ENCODE results near the gene SHISA6.

DNA sequence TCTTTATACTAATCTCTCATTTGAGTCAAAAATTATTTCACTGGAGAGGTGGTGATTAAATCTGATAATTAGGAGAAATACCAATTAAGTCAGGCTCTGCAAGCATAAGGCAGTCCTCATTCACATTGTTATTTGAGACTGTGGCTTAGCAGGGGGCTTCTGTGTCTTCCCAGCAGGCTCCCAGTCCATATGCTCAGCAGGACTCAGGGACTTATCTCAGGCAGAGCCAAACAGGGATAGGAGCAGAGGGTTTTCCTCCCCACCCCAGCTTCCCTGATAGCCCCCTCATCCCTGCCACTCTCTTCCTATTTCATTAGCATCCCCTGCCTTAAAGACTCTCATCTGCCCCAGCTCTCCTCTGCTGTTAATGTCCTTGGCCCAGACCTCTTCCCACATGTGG, 252.9 kb downstream of the SHISA6 start:
- TF ChIP-seq POLR2AphosphoS5 (IDR thresholded peaks at IDR 0.05), result no peak
- TF ChIP-seq, protein P1, sequence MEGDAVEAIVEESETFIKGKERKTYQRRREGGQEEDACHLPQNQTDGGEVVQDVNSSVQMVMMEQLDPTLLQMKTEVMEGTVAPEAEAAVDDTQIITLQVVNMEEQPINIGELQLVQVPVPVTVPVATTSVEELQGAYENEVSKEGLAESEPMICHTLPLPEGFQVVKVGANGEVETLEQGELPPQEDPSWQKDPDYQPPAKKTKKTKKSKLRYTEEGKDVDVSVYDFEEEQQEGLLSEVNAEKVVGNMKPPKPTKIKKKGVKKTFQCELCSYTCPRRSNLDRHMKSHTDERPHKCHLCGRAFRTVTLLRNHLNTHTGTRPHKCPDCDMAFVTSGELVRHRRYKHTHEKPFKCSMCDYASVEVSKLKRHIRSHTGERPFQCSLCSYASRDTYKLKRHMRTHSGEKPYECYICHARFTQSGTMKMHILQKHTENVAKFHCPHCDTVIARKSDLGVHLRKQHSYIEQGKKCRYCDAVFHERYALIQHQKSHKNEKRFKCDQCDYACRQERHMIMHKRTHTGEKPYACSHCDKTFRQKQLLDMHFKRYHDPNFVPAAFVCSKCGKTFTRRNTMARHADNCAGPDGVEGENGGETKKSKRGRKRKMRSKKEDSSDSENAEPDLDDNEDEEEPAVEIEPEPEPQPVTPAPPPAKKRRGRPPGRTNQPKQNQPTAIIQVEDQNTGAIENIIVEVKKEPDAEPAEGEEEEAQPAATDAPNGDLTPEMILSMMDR (IDR thresholded peaks at IDR 0.05), result no peak
